DMS79 treated with DMSO at 0.1 percent for 48 hours (cell line): Measurements from ENCODE around the gene CDX1.

ENCODE experiments used
- DNase-seq: peaks from one replicate; lab custom pipeline; 2025; lab: John Stamatoyannopoulos, UW

CDX1 gene

DNA sequence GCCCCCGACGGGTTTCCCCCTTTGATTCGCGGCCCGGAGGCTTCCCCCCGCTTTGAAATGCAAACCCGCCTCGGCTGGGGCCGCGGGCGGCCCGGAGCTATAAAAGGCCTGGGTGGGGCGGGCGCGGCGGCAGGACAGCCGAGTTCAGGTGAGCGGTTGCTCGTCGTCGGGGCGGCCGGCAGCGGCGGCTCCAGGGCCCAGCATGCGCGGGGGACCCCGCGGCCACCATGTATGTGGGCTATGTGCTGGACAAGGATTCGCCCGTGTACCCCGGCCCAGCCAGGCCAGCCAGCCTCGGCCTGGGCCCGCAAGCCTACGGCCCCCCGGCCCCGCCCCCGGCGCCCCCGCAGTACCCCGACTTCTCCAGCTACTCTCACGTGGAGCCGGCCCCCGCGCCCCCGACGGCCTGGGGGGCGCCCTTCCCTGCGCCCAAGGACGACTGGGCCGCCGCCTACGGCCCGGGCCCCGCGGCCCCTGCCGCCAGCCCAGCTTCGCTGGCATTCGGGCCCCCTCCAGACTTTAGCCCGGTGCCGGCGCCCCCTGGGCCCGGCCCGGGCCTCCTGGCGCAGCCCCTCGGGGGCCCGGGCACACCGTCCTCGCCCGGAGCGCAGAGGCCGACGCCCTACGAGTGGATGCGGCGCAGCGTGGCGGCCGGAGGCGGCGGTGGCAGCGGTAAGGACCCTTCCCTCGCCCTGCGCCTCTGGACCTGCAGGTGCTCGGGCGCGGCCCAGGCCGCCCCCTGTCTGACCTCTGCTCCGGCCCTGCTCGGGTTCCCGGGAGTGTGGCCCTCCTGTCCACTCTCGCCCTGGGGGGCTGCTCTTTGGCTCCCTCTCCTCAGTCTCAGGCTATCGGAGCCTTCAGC, at the start of gene CDX1:
Gene CDX1 (plus strand): TSS at position 129 of the 862 bp plus-strand sequence. CDS start 99 bp downstream, at position 228.
- DNase-seq: no peak

DNA sequence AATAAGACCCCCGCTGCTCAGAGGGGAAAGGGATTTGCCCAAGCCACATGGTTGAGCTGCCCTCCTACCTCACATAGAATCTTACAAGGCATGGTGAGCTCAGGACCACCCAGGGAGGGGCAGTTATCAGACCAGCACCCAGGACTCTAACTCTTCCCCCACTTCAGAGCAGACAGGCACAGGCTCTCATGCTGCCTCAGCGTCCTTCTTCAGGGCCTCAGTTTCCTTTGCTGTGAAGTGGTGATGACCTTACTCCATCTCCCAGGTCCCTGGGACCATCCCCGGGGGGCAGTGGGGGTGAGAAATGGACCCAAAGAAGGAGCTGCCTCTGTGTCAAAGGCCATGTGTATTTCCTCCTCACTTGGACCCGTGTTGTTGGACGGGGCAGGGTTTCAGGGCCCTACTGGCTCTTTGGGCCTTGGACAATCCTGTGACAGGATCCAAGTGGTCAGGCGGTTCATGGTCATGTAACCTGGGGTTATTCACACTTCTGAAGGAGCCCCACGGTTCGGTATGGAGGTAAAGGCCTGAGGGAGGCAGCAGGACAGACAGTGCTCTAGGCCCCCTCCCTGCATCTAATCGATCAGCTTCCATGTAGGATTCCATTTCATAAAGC, 48.5 kb upstream of the CDX1 start:
- no peak for DNase-seq

DNA sequence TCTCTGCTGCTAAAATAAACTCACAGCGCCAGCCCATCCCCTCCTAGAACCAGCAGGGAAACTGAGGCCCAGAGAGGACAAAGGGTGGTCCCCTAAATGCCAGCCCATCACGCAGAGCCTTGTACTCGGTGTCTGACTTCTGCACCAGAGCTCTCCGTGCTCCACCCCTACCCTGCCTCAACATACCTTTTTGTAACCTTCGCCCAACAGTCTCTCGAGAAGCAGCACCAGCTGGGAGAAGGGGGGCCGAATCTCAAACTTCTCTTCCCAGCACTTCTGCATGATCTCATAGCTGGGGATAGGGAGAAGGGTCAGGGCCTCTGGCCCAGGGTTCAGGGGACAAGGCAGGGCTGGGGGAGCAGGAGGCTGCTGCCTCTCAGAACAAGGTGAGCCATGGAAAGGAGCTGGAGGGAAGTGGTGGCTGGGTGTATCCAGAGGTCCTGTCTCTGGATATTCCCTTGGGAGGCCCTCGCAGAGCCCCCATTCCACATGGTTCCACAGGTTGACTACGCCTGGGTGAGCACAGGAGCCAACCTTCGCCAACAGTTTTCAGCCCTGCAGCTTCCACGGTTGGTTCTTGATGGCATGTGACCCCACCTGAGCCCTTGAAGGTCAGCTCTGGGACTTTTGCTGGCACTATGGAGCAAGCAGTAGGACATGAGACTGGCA, 47.9 kb upstream of the CDX1 start:
- DNase-seq: no peak

DNA sequence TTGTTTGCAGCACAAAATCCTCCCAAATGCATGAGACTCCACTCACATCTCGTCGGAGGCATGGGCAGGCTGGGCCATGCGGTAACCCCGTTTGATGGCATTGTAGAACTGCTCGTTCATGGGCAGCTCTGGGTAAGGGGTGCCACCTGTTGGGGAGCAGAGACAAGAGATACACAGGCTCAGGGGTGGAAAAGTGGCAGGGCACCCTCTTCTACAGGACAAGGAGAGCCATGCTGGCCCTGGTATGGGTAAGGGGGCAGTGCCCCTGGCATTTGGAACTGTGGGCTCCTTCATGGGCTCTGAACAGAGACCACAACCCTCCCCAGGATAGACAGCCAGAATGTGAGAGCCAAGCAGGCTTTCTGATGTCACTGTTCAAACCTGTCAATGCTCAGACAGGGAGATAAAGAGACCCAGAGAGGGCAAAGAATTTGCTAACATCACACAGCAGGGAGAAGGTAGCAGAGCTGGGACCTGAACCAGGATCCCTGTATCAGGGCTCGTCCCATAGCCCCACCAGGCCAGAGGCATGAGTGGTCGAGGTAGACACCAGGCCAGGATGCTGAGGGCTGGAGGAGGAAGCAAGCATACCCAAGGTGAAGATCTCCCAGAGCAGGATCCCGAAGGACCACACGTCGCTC, 47.0 kb upstream of the CDX1 start:
- DNase-seq: no peak

DNA sequence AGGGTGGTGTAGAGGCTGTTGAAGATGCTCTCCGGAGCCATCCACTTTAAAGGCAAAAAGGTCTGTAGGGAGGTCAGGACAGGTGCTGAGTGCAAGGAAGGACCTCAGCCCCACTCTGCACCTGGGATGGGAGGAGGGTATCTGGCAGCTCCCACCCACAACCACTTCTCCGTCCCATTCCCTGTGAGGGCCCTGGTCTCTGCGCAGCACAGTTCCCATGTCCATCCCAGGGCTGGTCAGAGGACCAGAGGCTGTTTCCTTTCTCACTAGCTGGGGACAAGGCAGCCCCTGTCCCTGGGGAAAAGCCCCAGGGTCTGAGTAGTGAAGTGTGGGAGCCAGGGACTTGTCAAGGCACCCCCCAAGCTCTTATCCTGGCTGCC, 46.5 kb upstream of the CDX1 start:
- DNase-seq: no peak

DNA sequence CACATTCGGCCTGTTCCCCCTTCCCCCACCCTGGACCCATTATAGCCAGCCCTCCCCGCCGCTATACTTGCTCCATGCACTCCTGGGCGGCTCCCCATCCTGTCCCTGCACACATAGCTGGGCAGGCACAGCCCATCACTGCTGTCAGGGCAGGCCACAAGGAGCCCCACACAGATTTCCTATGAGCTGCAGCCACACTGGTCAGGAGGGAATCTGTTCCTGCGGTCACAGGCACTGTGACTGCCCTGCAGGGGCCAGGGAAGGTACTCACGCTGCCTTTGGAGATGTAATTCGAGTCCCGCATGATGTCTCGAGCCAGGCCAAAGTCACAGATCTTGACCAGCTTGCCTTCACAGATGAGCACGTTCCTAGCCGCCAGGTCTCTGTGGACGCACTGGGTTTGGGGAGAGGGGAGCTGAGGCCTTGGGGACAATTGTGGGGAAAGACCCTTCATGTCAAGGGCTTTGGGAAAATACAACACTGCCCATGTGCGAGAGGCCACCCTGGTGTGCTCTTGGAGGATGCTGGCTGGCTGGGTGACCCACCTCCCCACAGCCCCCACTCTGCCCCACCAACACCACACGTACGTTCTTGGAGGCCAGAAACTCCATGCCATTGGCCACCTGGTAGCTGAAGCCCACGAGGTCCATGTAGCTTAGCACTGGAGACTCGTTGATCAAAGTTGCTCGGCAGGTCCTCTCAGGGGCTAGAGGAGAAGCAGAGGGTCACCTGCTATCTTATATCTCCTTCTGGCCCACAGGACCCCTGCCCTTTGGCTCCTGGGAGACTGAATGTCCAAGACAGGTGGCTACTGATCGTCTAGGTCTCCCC, 45.7 kb upstream of the CDX1 start:
- DNase-seq: no peak

DNA sequence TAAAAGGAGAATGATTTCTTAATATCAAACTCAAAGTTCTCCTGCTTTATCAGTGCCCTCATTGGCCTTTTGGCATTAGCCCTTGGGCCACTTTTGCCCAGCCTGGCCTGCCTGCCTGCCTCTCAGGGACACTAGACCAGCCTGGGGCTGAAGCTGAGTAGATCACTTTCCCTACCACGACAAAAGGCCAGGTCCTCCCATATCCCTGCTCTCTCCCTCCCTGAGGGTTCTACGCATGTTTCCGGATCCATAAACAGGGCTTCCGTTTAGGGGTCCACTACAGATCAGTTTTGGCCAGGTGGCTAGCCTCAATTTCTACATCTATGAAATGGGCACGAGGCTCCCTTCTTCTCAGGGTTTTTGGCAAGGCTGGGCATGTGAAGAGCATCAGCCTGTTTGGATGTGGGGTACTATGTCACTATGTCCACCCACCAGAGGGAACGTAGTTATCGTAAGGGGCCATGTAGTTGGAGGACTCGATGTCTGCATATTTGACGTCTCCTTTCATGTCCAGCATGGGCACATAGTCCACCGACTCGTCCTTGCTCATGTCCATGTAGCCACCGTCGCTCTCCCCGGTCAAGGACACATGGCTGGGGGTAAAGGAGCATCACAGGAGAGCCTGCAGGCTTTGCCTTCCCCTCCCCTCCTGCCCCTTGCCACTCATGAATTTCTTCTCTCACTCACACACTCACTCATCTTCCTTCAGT, 45.0 kb upstream of the CDX1 start:
- DNase-seq: no peak

DNA sequence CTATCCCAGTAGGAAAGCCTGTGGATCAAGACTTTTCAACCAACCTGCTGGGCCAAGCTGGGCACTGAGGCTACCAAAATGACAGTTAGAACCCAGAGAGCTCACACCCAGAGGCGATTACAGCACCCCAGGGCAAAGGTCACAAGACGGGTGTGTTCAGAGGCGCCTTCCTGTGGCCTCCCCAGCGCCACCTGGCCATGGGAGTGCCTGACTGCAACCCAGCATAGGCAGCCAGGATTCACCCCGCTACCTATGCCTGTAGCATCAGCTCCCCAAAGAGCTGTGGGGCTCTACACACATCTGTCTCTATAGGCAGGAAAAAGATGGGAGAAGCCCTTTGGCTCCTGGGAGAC, 44.4 kb upstream of the CDX1 start:
- DNase-seq: no peak

DNA sequence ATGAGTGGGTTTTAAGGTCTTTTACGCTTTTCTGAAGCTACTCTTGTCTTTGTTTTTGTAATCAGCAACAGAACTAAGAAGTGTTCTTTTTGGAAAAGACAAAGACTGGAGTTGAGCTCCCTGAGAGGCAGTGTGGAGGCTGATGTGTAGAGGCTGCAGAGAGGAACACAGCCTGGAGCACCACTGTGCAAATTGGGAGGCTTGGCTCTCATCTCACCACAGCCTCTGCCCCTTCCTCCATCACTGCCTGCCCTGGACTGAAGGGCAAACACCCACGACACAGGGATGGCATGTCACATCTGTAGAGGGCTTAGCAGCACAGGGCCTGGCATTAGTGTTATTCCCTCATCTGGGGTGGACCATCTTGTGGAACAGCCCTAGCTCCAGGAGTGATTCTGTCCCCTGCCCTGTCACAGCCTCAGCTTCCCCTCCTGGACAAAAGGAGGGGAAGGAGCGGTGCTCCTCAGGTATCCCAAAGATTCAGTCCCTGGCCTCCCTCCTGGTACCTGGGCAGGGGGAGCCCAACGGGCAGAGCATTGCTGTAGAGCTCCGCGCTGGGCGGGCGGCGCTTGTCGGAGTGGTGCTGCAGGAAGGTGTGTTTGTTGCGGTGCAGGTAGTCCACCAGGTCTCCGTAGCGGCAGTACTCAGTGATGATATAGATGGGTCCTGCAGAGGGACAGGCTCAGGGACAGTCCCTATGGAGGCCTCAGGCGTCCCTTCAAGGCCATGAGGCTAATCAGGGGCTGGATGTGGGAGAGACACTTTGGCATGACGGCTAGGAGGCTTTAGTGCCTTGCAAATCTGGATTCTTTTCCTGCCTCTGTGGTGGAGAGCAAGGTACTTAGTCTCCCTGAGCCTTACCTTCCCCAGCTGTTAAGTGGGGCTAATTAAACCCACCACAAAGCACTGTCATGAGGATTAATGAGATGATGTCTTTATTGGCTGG, 43.8 kb upstream of the CDX1 start:
- DNase-seq: no peak

DNA sequence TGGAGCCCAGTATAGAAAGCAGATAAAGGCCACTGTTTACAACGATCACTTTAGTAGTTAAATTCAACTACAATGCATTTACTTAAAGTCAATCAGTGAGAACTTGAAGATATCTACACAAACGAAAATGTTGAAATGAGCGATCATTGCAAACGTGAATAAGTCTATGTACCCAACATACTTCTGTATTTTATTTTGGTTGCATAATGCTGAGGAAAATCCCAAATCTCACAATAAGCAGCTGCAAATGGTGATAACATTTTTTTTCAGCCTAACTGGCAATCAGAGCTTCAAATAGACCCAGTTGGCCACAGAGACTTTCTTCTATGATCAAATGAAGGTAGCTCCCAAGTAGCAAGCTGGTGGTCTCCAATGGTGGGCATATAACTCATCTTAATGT, 43.0 kb upstream of the CDX1 start:
- no peak for DNase-seq

DNA sequence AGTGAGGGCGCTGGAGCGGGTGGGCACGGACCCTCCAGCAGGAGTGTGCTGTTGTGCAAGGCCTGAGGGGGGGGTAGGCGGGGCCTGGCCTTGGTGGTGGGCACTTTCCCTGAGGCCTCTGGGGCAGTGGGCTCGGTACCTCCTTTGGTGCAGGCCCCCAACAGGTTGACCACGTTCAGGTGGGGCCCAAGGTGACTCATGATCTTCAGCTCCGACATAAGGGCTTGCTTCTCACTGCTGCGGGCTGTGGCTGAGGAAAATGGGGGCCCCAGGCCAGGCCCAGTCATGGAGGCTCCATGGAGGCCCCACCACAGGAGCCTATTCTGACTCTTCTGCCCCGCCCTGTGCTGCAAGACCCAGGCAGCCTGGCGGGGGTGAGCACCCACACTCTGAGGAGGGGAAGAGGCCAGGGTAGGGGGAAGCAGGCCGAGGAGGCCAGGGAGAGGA, 42.4 kb upstream of the CDX1 start:
- DNase-seq: no peak

DNA sequence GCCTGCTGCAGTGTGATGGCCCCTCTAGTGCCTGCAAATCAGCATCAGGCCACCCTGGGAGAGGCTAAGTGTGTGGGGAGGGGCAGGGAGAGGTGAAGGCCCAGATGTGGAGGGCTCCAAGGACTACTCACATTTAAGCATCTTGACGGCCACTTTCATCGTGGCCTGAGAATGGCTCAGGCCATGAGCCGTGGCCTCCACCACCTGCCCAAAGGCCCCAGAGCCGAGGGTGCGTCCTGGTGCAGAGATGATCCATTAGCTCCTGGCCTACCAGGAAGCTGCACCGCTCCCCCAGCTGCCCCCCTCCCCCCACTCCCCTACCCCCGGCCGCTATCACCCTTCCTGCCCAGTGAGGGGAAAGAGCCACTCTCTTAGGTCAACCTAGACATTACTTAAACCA, 42.0 kb upstream of the CDX1 start:
- no peak for DNase-seq

DNA sequence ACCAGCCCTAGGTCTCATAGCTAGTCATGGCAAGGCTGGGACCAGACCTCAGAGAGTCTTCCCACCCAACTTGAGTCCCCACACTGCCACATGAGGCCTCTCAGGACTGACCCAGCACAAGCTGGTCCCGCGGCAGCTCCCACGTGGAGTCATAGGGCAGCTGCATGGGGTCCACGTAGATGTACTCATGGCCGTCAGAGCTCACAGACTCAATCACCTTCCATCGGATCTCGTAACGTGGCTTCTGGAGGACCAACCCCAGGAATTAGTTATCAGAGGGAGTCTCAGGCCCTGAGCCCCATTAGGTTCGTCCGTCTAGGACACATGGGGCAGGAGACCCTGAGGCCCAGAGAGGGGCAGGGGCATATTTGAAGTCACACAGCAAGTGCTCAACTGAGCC, 41.2 kb upstream of the CDX1 start:
- DNase-seq: no peak

DNA sequence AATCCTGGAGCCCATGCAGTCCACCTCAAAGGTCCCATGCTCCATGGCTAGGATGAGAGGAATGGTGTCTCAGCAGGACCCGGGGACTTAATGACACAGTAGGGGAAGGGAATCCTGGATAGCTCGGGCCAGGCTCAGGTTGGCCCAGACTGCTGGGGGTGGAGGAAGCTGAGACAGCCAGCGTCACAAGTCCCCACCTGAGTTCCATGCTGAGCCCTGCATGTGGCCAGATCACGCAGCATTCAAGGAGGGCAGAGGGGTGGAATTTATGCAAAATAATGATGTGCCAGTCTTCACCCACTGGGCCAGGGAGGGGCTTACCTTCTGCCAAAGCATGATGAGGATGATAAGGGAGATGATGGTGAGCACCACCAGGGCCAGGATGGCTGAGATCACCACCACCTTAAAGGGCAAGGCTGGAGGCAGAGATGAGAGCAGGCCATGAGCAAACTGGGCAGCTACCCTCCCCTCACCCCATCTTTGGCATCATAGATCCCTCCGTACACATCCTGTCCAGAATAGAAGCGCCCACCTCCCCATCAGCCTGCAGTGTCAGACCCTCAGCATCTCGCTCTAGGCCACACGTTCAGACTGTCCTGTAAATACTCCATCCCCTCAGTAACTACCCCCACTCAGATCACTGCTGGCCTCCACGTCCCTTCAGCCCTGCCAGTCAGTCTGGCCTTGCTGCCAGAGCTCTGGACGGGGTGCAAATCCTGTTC, 40.2 kb upstream of the CDX1 start:
- DNase-seq: no peak

DNA sequence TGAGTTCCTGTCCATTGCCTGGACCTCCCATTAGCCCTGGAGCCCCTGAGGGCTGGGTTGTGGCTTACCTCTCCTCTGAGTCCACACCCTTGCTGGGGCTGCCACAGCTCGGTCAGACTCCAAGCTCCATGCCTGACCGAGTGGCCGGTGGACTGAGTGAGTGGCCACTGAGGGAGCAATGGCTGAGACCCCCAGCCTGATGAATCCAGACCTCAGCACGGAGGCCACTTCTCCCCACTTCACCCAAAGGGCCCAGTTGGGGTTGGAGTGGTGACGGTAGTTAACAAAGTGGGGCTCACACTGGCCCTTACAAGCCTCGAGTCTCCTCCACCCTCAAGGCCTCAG, 39.7 kb upstream of the CDX1 start:
- DNase-seq: no peak

DNA sequence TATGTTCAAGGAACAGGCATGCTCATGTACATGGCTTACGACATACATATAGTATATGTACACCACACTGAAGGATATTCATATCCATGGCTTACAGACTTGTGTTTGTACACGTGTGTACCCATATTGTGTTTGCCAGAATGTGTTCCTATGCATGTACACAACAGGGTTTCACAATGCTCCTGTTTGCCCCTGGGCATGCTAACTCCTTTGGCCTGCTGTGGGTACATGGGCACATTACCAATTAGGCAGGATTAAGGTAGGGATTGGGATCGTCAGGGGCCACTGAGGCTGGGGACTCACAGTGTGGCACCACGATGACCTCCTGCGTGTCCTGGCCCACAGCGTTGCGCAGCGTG, 37.1 kb upstream of the CDX1 start:
- DNase-seq: no peak

DNA sequence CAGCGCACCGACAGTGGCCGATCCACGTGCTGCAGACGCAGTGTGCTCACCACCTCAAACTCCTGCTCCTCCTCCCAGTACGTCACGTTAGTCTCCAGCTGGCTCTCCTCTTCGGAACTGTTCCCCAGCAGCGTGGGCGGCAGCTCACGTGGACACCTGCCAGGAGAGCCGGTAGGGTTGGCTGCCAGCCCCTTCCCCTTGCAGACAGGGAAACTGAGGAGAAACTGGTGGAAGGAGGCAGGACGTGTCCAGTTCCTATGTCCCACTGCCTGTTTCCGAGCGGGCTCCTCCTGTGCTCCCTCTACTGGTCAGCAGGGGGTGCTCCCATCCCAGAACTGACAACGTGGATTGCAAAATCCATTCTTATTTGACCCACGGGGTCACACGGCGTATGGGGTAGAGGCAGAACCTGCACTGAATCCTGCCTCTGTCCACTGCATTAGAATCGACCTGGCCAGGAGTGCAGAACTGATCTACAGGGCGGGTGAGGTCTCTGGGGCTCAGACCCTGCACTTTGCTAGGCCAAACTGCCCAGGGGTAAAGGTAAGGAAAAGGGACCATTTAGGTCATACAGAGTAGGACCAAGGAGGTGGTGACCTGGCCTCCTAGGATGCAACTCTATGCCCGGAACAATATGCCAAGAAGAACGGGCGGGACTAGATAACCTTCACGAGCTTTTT, 36.6 kb upstream of the CDX1 start:
- DNase-seq: peak; percentile 1

DNA sequence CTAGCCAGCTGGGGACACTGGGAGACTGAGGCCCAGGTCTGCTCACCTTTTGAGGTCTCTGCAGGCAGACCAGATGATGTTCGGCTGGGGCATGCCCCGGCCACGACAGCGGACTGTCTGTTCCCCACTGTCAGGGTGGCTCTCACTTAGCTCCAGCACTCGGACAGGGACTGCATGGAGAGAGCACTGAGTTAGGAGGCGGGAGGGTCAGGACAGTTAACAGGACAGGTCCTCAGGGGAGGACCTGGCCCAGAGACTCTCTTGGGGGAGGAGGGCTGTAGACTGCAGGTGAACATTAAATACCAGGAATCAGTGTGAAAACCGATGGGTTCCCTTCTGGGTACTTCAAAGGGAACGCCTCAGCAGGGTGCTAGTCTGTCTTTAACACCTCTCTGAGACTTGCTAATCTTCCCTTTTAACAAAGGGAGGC, 36.1 kb upstream of the CDX1 start:
- DNase-seq: no peak

DNA sequence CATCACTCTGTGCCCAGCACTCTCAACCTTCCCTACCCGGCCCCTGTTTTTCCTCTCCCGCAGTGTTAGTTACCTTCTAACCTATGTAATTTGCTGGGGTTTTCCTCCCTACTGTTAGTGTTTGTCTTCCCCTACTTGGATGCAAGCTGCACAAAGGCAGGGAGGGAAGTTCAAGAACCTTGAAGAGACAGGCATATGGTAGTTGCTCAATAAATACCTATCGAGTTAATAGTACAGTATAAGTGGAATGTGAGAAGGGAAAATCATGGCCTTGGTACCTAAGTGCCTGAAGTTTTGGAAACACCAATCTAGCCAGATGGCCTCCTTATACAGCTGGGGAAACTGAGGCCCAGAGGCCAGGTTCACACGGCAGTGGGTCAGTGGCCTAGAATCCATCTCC, 35.1 kb upstream of the CDX1 start:
- no peak for DNase-seq
